ENCODE measurements around the gene EPHB3.

EPHB3 gene

GRCh38 chr3:184597829-184598573, 36.4 kb downstream of the EPHB3 start:
- TF ChIP-seq YY1 (IDR thresholded peaks at IDR 0.05; ENCODE audit: low read depth), result no peak
- no peak for TF ChIP-seq REST (IDR thresholded peaks at IDR 0.05; ENCODE audit: low read depth)
- TF ChIP-seq EP300 (IDR thresholded peaks at IDR 0.05; ENCODE audit: borderline replicate concordance), result no peak
- TF ChIP-seq USF1 (IDR thresholded peaks at IDR 0.05), result no peak
- no peak for TF ChIP-seq EGR1 (IDR thresholded peaks at IDR 0.05)
- no peak for TF ChIP-seq TEAD4 (IDR thresholded peaks at IDR 0.05)
- no peak for TF ChIP-seq ZBTB7A (IDR thresholded peaks at IDR 0.05; ENCODE audit: low read depth)
- TF ChIP-seq NFIC (IDR thresholded peaks at IDR 0.05), result no peak
- TF ChIP-seq FOXM1 (IDR thresholded peaks at IDR 0.05; ENCODE audit: borderline replicate concordance, low read depth), result no peak
- TF ChIP-seq RAD21 (IDR thresholded peaks at IDR 0.05; ENCODE audit: low read depth), result no peak
- no peak for TF ChIP-seq CREB1 (IDR thresholded peaks at IDR 0.05; ENCODE audit: low read depth)
- no peak for TF ChIP-seq CEBPB (IDR thresholded peaks at IDR 0.05)
- no peak for TF ChIP-seq MAX (IDR thresholded peaks at IDR 0.05)
- no peak for TF ChIP-seq TCF12 (IDR thresholded peaks at IDR 0.05; ENCODE audit: low read depth)
- no peak for TF ChIP-seq TAF1 (IDR thresholded peaks at IDR 0.05; ENCODE audit: low read depth)

- TF ChIP-seq REST (IDR thresholded peaks at IDR 0.05; ENCODE audit: low read depth) (no peak), TCF12 (IDR thresholded peaks at IDR 0.05; ENCODE audit: low read depth) (no peak)
Observed at GRCh38 chr3:184598574-184598927, 37.0 kb downstream of the EPHB3 start.

GRCh38 chr3:184599143-184599542, 37.6 kb downstream of the EPHB3 start:
- TF ChIP-seq CREB1 (IDR thresholded peaks at IDR 0.05; ENCODE audit: low read depth) (no peak), NFIC (IDR thresholded peaks at IDR 0.05) (no peak), EP300 (IDR thresholded peaks at IDR 0.05; ENCODE audit: borderline replicate concordance) (no peak), FOXM1 (IDR thresholded peaks at IDR 0.05; ENCODE audit: borderline replicate concordance, low read depth) (no peak), EGR1 (IDR thresholded peaks at IDR 0.05) (no peak)

GRCh38 chr3:184600685-184601377, 39.2 kb downstream of the EPHB3 start:
- TF ChIP-seq REST (IDR thresholded peaks at IDR 0.05; ENCODE audit: low read depth), result no peak
- no peak for TF ChIP-seq CREB1 (IDR thresholded peaks at IDR 0.05; ENCODE audit: low read depth)
- no peak for TF ChIP-seq USF1 (IDR thresholded peaks at IDR 0.05)
- no peak for TF ChIP-seq EP300 (IDR thresholded peaks at IDR 0.05; ENCODE audit: borderline replicate concordance)
- TF ChIP-seq FOXM1 (IDR thresholded peaks at IDR 0.05; ENCODE audit: borderline replicate concordance, low read depth), result no peak
- TF ChIP-seq MAX (IDR thresholded peaks at IDR 0.05), result no peak
- TF ChIP-seq CEBPB (IDR thresholded peaks at IDR 0.05), result no peak
- TF ChIP-seq NFIC (IDR thresholded peaks at IDR 0.05), result no peak
- no peak for TF ChIP-seq ZBTB7A (IDR thresholded peaks at IDR 0.05; ENCODE audit: low read depth)
- TF ChIP-seq YY1 (IDR thresholded peaks at IDR 0.05; ENCODE audit: low read depth), result no peak
- TF ChIP-seq TCF12 (IDR thresholded peaks at IDR 0.05; ENCODE audit: low read depth), result no peak
- TF ChIP-seq TEAD4 (IDR thresholded peaks at IDR 0.05), result no peak
- TF ChIP-seq TAF1 (IDR thresholded peaks at IDR 0.05; ENCODE audit: low read depth), result no peak
- no peak for TF ChIP-seq RAD21 (IDR thresholded peaks at IDR 0.05; ENCODE audit: low read depth)
- no peak for TF ChIP-seq EGR1 (IDR thresholded peaks at IDR 0.05)
